NCI-H1417 treated with DMSO at 0.1 percent for 48 hours (cell line): ENCODE data around the gene NCSTN.

Source experiments
- DNase-seq: peaks from one replicate; lab custom pipeline; 2025; lab: John Stamatoyannopoulos, UW

NCSTN gene

DNA sequence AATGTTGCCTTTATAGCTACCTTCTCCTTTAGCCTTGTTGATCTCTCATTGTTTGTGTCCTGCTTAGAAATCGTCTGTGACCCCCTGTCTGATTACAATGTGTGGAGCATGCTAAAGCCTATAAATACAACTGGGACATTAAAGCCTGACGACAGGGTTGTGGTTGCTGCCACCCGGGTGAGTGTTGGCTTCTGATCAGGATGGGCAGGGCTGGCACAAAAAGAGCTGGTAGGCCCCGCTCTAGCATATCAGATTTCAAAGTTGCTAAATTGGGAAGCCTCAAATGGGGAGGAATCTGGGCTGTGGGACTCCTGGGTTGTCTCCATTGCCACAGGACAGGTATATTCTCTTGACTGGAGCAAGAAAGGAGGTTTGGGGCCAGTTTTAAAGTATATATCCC lies 8.4 kb downstream of the NCSTN start:
- no peak for DNase-seq

DNA sequence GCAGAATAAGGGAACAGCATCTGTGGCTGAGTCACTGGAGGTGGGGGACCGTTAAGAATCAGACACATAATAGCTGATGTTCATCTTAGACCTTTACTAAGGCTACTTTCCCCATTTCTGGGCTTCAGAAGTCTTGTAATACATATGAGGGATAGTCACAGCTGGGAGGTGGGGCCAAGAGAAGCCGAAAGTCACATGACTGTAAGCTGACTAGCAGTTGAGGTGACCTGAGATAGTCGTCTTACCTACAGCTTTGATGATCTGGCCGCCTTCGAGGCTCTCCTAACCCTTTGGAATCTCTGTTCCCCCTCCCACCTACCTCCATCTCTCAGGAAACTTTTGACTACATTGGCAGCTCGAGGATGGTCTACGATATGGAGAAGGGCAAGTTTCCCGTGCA lies 9.4 kb downstream of the NCSTN start:
- DNase-seq = no peak

DNA sequence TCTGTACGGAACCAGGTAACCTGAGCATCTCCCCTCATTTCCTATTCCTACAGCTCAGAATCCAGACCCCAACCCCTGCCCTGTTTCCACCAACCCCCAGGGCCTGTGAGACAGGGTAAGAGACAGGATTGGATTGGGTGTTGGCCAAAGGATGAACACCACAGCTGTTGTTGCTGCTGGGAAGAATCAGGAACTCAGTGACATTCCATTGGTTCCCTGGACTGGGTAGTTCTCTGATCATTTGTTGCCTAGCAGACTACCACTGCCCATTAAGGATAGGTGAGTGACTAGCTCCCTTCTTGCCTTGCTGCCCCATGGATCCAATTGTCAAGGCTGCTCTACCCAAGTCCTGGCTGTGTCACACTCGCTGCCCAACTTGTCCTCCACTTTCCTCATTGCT lies 10.0 kb downstream of the NCSTN start:
- no peak for DNase-seq

DNA sequence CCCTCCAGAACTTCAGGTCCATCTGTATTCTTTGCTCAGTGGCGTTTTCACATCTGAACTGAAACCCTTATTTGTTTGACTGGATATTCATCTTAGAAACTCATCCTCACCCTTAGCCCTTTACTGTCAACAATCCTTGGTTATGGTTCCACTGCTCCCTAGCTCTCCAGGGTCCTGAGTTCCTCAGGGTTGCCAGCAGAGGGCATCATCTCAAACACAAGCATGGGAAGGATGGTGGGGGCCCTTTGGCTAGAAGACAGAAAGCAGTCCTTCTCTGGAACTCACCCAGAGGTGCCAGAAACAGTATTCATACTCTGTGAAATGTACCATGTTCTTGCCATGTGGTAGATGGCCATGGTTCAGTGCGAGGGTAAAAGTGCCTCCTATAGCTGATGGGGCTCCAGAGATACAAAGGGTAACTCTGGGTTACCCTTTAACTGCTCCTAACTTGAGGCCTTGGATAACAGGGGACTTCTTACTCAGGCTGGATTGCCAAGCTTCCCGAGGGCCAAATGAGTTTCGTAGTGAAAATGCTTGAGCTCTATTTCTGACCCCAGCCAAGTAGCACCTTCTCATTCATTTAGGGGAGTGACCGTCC lies 11.3 kb downstream of the NCSTN start:
- DNase-seq = no peak

DNA sequence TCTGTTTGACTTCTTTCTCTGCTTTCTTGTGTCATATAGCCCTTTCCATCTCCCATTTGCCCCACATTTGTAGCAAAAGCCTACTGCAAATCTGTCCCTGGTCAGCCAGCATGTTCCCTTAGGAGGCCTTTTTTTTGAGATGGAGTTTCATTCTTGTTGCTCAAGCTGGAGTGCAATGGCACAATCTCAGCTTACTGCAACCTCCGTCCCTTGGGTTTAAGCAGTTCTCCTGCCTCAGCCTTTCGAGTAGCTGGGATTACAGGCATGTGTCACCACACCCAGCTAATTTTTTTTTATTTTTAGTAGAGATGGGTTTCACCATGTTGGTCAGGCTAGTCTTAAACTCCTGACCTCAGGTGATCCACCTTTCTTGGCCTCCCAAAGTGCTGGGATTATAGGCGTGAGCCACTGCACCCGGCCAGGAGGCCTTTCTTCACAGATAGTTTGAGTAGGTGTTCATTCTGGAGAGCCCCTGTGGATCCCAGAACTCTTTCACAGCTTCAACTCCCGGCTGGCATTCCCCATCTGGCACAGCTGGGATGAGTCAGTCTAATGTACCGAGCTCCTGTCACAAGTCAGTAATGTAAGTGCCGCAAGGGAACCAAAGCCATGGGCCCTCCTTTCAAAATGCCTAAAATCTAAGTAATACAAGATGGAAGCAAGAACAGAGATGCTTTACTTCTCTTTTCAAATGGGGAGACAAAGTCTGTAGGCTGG lies 14.3 kb downstream of the NCSTN start:
- no peak for DNase-seq

DNA sequence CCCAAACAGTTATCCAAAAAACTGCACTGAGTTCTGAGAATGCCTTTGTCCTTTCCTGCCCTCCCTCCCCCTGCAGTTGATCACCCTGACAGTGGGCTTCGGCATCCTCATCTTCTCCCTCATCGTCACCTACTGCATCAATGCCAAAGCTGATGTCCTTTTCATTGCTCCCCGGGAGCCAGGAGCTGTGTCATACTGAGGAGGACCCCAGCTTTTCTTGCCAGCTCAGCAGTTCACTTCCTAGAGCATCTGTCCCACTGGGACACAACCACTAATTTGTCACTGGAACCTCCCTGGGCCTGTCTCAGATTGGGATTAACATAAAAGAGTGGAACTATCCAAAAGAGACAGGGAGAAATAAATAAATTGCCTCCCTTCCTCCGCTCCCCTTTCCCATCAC lies 14.9 kb downstream of the NCSTN start:
- DNase-seq = no peak

DNA sequence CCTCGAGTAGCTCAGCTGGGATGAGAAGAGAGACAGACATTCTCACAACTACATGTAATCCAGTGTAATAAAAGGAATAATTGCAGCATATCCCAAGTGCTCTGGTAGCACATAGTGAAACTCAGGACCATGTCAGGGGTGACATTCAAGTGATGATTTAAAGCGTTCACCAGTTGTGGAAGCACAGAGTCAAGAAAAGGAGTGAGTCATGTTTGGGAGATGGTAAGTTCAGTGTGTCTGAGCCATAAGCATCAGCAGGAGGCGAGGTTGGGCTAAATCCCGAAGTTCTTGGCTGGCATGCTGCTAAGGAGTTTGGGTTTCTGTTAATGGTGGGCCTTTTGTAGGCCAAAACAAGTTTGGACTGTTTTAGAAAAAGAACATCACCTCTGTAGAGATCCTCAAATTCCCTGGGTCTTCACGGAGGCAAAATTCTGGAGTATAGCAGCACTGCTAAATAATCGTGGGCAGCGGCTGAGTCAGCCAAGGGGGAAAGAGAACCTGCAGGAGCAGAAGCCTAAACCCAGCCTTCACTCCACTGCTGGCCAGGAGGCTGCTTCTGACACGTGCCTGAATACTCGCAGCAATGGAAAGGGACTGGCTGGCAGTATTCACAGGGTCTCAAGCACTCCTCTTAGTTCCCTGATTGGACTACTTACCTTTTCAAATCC lies 16.5 kb downstream of the NCSTN start:
- no peak for DNase-seq

DNA sequence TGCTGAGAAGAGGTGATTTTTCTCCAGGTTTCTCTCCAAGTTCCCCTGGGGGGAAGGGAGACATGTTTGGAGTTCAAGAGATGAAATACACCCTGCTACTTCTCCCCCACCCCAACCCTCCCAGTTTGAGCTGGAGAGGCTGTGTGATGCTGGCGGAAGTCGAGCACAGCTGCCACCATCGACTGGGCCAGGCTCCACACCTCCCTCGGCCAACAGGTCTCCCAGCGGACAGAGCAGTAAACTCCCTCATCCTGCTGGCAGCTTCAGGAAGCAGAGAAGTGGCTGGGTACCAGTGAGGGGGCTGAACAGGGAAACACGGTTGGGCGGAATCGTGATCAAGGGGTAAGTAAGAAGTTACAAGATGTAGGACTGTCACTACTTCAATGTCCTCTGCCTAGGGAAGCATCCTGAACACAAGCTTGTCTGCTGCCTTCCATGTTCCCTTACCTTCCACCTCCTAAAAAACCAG lies 17.1 kb downstream of the NCSTN start:
- no peak for DNase-seq

DNA sequence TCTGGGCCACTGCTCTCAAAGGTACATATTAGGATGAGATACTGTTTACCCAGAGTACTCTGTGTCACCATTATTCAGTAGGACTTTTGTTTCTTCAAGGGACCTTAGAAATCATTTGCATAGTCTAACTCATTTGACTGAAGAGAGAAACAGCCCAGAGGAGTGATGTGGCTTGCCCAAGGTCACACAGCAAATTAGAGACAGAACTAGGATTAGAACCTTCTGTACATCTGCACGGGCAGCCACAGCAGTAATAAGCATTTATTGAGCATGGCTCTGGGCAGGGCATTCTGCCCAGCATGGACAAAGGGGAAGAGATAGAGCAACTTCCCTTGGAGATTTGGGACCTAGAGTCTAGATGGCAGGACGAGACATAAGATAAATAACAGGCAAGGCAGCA lies 18.0 kb downstream of the NCSTN start:
- DNase-seq = no peak

DNA sequence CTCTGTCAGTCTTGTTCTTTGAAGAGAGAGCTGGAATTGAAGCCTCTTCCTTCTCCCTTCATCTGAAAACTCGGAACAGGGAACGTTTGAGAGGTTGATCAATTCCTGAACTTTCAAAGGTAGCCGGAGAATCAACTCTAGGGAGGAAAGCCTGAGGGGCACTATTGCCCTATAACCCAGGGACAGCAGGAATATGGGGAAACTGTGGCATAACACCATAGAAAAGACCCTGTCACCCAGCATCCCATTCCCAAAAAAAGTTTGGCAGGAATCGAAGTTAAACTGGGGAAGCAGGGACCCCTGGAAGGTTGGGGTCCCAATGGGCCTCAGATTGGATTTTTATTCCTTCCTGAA lies 18.6 kb downstream of the NCSTN start:
- DNase-seq = no peak

DNA sequence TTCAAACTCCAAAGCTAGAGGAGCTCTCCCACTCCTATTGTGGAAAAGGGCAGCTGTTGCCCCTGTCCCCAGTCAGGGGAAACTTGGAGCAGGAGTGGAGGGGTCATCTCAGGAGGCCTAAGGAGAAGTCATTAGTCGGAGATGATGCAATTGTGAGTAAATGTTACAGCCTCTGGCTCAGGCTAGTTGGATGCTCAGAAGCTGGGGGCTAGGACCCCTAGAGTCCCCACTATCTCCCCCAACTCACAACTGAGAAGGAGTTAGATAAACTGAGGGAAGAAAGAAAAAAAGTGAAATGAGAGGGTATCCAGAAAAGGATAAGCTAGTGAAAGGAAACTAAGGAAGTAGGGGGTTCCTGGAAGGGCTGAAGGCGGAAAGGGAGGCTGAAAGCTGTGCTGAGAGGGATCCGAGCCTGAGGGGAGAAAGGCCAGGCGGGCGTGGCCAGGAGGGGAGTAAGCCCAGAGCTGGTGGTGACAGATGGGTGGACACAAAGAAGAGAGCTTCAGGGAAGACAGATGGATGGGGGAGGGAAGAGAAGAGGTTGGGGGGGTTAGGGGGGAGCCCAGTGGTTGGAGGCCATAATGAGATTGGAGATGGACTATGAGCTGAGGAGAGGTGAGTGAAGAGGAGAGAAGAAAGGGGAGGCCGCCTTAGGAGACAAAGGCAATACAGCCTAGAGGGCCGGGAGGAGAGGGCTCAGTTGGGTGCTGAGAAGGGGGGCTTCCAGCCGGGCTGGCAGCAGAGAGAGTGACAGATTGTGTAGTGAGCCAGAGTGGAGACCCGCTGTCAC lies 19.2 kb downstream of the NCSTN start:
- DNase-seq = no peak

DNA sequence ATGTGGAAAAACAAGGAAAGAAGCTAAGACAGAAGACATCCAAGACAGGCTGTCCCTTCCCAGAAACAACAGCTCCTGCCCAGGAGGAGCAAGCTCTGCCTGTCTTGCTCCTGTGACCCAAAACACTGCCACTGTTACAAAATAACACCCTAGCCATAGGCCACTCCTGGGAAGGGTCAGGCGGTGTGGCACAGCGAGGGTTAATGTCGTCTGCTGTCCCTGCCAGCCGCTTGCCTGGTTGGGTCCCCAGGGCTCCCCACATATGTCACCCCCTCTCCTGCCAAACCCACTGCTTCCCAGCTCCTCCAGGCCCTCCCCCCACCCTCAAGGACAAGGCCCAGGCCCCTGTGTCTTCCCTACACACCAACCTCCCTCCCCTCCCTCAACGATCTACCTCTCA lies 19.8 kb downstream of the NCSTN start:
- no peak for DNase-seq

DNA sequence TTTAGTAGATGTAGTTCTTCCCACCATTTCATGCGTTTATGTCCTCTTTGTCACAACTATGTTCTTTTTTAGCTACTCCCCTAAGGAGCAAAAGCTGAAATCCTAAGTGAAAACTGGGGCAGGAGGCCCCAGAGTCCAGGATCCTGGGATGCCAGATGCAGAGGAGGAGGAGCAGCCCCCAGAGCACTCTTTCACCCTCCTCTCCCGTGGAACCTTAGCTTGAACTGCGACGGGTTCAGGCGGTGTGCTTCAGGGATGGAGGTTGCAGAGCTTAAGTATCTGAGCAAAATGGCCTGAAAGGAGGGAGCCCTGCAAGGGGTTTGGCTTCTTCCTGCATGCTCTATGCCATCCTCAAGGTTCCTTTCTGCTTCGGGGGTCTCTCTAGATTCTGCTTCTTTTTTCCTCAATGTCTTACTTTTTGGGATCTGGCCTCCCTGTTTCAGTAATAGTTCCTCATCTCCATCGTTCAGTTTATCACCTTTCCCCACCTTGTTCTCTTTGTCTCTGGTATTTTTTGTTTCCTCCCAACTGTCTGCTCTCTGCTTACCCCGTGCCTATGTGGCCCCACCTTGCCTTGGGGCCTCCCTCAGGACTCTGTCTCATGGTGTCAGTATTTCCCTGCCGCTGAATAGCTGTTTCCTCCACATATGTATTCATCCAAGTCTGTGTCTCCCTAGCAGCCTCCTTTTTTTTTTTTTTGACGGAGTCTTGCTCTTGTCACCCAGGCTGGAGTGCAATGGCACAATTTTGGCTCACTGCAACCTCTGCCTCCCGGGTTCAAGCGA lies 21.0 kb downstream of the NCSTN start:
- DNase-seq = no peak

DNA sequence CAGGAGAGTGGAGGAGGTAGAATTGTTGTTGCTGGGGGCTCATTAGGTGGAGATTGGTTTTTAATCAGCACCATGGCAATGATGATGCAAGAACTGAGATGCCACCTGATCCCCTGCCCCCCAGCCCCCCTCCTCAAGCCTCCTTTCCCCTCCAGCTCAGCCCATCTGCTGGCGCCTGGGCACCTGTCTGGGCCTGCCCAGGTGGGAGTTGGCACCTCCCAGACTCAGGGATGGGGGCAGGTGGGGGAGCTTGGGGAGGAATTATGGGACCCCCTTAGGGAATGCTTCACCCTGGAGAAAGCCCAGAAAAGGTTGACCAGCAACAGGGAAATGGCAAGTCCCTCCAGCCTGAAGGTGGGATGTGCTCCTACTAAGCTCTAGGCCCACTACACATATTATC lies 22.1 kb downstream of the NCSTN start:
- no peak for DNase-seq

DNA sequence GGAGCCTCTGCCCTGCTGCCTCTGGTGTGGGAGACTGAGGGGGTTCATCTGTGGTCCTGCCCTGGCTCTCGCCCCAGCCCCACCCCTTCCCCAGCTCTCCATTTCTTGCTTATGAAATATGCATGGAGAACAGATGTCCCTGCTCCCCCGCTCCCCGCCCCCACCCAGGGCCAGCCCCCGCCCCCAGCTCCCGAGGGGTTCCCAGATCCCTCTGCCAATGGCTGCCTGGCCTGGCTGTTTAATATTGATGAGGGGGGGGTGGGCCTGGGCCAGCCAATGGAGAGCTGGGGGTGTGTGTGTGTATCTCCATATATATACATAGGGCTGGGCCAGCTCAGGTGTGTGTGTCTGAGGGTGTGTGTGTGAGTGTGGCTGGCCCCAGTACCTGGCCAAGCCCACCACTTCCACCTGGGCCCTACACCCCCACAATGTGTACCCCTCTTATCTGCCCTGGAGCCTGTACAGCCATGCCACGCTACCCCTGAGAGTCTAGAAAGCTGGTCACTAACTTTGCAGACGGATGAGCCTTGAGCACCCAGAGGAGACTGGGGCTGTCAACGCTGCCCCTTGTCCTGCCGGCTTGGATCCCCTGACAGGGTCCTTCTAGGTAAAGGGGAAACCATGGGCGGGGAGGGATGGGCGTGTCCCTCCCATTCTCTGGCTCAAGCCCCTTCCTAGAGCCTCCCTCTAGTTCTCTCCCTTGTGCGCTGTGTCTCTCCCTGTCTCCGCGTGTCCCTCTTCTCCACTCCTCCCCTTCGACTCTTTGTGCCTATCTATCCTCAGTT lies 23.7 kb downstream of the NCSTN start, which contains the start of gene NHLH1:
Gene NHLH1, plus strand, starts transcription at position 341 of the 785 bp plus-strand sequence. CDS start 3,661 bp downstream, outside the sequence.
- DNase-seq = no peak

DNA sequence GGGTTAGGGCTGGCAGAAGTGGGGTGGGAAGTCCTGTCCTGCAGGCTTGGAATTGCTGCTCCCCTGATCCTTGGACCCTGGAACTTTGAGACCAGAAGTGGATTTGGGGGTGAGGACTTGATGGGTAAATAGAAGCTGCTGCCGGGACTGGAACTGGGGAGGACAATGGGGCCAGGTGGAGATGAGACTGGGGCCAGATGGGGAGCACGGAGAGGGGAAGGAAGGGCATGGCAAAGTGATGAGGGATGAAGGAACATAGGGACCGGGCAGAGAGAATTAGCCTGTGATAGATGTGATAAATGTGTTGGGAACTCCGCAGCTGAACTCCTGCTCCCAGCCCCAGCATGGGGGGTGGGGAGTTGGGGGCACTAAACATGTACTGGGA lies 24.3 kb downstream of the NCSTN start:
- DNase-seq = no peak

DNA sequence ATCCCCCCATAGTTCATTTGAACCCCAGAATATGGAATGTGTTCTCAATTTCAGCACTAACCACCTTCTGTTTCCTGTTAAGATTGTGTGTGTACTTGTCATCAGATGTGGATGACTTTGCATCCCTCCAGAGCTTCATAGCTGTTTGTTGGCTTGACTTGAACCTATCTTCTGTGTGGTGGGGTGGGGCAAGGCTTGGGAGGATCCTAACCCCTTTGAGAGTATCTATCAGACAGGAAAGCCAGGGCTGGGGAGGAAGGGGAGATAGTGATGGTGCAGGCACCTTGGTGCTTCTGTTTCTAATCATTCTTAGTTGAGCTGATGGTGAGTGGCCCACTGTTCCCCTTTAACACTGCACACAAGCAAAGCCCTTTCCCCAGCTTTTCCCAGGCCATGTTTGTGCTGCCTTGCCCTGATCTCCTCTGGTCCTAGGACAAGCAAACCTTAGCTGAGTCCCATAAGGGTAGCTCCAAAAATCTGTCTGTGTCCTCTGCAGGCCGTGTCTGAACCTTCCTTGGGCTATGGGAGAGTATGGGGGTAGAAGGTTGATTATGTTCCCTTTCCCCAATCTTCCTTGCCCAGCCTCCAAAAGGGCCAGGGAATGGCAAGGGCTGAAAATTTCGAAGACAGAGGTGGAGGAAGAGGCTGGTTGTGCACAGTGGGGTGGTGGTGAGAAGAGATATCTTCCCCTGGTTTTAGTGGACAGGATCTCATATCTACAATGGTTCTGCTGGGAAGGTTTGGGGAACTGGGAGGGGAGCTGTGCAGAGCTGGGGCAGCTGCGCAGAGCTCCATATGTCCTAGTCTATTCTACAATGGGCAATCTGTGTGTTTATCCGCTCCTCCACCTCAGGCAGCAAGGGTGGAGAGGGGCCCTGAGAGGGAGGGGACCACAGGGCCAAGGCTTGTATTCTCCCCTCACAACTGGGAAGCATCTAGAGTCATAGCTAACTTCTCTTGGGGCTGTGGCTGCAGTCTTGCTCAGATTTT lies 25.0 kb downstream of the NCSTN start:
- DNase-seq = no peak

DNA sequence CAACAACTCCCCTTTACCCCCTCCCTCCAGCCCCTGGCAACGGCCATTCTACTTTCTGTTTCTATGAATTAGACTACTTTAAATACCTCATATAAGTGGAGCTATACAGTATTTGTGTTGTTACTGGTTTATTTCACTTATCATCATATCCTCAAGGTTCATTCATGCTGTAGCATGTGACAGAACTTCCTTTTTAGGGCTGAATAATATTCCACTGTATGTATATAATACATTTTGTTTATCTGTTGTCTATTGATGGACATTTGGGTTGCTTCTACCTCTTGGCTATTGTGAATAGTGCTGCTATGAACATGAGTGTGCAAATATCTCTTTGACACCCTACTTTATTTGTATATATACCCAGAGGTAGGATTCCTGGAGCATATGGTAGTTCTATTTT lies 25.9 kb downstream of the NCSTN start:
- DNase-seq = no peak

DNA sequence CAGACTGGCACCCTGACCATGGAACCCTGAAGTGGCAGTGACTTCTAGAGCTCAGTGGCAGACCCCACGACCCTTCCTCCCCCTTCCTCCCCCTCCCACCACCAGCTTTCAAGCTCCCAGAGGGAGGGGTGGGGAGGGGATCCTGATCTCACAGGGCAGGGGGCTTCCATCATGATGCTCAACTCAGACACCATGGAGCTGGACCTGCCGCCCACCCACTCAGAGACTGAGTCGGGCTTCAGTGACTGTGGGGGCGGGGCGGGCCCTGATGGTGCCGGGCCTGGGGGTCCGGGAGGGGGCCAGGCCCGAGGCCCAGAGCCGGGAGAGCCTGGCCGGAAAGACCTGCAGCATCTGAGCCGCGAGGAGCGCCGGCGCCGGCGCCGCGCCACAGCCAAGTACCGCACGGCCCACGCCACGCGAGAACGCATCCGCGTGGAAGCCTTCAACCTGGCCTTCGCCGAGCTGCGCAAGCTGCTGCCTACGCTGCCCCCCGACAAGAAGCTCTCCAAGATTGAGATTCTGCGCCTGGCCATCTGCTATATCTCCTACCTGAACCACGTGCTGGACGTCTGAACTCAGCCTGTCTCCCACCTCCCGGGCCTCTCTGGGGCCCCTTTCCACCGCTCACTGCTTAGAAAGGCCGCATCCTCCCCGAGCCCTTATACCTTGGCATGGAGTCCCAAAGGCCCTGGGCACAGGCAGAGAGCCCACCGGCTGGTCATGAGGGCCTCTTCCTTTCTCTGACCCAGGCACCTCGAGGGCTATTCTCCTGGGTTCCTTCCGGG lies 27.6 kb downstream of the NCSTN start:
- no peak for DNase-seq
